Smooth muscle cell of the brain vasculature (primary cell): ENCODE results near the gene USP26.
"Not testable (repeated sequence)": the region's sequence is repeated elsewhere in the genome, so short reads cannot be mapped to it uniquely, and the experiment has no call there.

Experiments
- DNase-seq: peaks from one replicate; pipeline ENCODE4 v3.0.0-alpha.2; 2012; ENCODE audit warnings: low read depth, low spot score

USP26 gene

DNA sequence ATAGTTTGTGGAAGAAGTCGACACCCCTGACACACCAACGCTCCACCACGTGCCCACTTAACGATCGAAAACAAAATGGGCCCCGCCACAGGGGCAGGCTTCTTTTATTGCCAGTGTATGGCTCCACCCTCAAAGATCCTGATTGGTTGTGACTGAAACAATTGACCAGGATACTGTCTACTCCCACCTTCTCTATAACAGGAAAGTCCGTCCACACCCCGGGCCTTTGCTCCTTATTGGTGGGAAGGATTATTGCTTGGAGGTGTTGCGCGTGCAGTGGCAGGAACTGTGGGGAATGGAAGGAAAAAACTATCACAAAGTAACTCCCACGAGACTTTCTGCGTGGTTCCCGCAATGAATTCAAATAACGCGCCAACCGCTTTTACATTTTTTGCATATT, at the start of gene USP26:
Gene USP26 (minus strand): TSS at position 79 of the 400 bp plus-strand sequence. CDS start 68,889 bp downstream, outside the sequence.
- DNase-seq, result no peak

DNA sequence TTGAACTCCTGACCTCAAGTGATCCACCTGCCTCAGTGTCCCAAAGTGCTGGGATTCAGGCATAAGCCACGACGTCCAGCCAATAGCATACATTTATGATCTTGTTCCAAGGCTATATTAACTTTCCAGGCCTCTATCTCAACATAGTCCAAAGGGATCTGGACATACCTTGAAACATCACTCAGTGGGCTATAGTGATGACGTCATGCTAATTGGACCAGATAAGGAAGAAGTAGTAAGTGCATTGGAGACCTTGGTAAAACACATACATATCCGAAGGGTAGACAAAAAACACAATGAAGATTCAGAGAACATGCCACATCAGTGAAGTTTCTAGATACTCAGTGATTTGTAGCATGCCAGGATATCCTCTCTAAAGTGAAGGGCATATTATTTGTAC, 37.4 kb upstream of the USP26 start:
- DNase-seq, result no peak

- no peak for DNase-seq
Observed at GRCh38 chrX:133120406-133120805, 23.5 kb upstream of the USP26 start.

GRCh38 chrX:133094098-133094731, 2.7 kb downstream of the USP26 start:
- DNase-seq, result no peak

DNA sequence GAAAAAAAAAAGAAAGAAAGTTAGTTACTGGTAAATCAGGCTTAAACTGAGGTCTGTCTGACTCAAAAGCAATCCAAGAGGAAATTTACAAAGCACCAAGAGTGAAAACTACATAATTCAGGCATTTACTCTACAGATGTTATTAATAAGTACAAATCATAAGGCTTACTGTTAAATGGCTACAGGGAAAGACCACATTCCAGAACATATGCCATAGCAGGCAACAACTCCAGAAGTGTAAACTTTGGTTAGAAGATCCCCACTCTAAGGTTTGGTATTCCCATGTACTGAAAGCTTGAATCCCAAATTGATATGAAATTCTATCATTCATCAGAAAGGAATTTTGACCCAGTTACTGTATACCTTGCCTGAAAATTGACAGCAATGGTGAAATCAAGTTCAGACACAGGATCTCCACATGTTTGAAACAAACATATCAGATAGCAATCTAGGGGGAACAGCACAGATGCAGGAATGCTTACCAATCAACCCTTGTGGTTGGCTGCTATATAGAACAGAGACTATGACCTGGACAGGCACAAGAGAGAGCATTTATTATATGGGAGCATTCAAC, 6.6 kb downstream of the USP26 start:
- no peak for DNase-seq

- DNase-seq, result no peak
Observed at GRCh38 chrX:133089411-133089810, 7.5 kb downstream of the USP26 start.

DNA sequence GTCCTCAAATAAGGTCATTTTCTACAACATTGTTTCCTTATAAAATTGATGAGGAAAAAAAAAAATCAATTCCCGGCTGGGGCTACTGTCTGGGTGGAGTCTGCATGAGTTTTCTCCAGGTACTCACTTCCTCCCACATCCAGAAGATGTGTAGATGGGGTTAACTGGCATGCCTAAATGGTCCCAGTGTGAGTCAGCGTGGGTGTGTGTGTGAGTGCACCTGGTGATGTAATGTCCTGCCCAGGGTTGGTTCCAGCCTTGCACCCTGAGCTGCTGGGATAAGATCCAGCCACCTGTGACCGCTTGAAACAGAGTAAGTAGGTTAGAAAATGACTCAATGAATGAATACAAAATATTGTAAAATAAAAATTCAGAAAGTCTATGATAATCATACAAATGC, 11.1 kb downstream of the USP26 start:
- no peak for DNase-seq

- DNase-seq, result not testable (repeated sequence)
Observed at GRCh38 chrX:133085056-133085455, 11.9 kb downstream of the USP26 start.

- no peak for DNase-seq
Observed at GRCh38 chrX:133083899-133084298, 13.0 kb downstream of the USP26 start.

GRCh38 chrX:133081990-133082389, 14.9 kb downstream of the USP26 start:
- DNase-seq, result no peak

DNA sequence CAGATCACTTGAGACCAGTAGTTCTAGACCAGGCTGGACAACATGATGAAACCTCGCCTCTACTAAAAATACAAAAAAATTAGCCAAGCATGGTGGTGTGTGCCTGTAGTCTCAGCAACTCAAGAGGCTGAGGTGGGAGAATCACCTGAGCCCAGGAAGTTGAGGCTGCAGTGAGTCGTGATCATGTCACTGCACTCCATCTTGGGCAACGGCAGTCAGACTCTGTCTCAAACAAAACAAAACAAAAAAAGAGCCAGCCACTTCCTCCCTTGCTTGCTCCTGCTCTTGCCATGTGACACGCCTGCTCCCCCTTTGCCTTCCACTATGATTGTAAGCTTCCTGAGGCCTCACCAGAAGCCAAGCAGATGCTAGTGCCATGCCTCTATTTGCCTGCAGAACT, 19.1 kb downstream of the USP26 start:
- not testable (repeated sequence) for DNase-seq

DNA sequence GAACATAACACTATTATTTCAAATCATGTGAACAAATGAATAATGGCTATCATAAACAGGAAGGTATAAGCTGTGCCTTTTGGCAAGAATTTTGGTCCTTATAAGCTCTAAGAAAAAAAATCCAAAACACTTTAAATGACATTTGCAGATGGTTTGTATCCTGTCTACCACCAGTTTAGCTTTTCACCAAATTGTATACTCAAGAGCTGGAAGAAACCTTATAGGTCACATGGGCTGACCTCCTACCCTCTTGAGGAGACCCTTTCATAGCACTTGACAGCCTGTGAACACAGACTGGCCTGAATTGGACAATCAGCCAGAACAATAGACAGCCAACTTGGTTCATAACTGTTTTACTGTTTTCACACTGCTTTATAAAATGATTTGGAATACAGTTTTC, 24.3 kb downstream of the USP26 start:
- DNase-seq, result no peak

DNA sequence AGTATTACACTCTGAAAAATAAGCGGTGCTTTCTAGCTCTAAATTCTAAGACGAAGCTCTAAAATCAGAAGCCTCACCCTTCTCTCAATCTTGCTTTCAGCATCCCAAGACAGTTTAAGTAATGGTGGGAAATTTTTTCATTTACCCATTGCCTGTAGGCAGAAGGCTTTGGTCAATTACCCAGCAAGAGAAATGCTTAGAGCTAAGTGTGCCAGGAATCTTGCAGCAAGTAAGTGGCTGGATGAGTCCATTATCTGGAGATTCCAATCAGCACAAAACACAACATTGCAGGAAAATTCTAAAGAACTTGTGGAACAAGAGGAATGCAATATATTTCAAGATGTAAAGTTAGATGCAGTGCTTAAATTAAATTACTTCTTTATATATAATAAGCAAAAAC, 28.4 kb downstream of the USP26 start:
- no peak for DNase-seq

GRCh38 chrX:133056341-133056740, 40.6 kb downstream of the USP26 start:
- DNase-seq, result no peak

DNA sequence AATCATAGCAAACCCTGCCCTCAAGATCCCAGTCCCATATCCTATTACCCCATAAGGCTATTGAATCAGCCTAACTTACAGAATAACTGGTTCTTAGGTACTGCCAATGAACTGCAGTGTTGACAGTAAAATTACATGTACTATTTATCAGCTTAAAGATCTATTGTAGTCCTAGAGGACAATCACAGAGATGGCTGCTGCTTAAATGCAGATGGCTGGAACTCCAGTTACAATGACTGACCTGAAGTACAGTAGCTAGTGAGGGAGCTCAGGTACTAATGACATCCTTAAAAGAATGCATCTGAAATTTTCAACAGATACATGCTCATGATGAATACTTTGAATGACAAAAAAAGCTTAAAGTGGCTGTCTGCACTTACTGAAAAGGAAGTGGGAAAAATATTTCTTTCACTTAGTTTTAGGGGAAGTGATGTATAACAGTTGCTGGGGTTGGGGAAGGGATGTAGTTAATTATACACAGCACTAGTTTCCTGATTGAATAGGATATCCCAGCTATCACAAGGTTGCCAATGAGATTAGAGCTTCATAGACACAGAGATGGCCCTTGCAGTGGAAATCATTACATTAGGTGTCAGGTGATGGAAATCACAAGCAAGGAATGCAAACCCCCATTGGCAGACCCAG, 42.0 kb downstream of the USP26 start:
- no peak for DNase-seq

- DNase-seq, result no peak
Observed at GRCh38 chrX:133053861-133054598, 42.9 kb downstream of the USP26 start.

DNA sequence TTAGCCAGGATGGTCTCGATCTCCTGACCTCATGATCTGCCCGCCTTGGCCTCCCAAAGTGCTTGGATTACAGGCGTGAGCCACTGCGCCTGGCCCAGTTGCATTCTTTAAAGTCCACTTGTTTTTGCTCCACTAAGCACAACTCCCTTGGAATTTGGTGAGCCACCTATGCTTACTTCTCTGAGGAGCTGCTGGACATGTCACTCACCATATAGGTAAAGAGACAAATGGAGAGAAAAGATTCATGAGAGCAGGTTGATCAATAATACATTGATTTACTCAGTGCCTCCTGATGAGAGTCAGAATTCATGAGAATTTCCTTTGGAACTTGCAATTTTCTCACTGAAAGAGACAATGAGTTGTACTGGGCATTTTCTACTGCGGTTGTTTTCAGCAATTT, 48.2 kb downstream of the USP26 start:
- no peak for DNase-seq

GRCh38 chrX:133046601-133047000, 50.3 kb downstream of the USP26 start:
- no peak for DNase-seq

DNA sequence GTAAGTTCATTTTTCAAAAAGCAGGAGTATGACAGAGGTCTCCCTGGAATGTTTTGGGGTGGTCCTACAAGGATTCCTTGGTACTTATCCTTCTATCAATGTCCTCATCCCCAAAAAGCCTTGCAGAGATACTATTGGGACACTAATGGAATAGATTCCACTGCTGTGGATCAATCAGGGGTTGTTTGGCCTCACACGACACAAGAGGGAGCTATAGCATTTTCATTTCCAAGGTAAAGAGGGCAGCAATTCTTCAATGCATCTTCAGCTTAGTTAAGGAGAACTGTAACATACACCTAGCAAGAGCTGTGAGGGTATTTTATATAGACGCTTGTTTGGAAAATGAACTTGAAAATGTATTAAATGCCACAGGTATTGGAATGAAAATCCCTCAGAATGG, 50.9 kb downstream of the USP26 start:
- DNase-seq, result no peak

GRCh38 chrX:133044145-133044786, 52.6 kb downstream of the USP26 start:
- DNase-seq, result not testable (repeated sequence)

GRCh38 chrX:133042260-133042659, 54.6 kb downstream of the USP26 start:
- no peak for DNase-seq

- DNase-seq, result no peak
Observed at GRCh38 chrX:133033010-133033409, 63.9 kb downstream of the USP26 start.
